ENCODE measurements around the gene BCCIP.

- no peak for TF ChIP-seq POLR2A (IDR thresholded peaks at IDR 0.05)
- TF ChIP-seq, protein P1, sequence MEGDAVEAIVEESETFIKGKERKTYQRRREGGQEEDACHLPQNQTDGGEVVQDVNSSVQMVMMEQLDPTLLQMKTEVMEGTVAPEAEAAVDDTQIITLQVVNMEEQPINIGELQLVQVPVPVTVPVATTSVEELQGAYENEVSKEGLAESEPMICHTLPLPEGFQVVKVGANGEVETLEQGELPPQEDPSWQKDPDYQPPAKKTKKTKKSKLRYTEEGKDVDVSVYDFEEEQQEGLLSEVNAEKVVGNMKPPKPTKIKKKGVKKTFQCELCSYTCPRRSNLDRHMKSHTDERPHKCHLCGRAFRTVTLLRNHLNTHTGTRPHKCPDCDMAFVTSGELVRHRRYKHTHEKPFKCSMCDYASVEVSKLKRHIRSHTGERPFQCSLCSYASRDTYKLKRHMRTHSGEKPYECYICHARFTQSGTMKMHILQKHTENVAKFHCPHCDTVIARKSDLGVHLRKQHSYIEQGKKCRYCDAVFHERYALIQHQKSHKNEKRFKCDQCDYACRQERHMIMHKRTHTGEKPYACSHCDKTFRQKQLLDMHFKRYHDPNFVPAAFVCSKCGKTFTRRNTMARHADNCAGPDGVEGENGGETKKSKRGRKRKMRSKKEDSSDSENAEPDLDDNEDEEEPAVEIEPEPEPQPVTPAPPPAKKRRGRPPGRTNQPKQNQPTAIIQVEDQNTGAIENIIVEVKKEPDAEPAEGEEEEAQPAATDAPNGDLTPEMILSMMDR (IDR thresholded peaks at IDR 0.05), result no peak
Observed at GRCh38 chr10:125820701-125821100, 2.6 kb upstream of the BCCIP start.
